HEK293 (cell line): ENCODE data around the gene GGTA1.
A peak's percentile ranks its signal among the peaks of the same experiment; 100 is the strongest.

ENCODE experiments used
- CTCF ChIA-PET: fragments of 350-600 bp; formaldehyde crosslinking; extraction: SDS; loops from one replicate; lab custom pipeline; 2021; ENCODE audit warnings: antibody characterized with exemption; lab: Yijun Ruan, JAX
- POLR2A ChIA-PET: fragments of 300-600 bp; formaldehyde crosslinking; extraction: SDS; loops from one replicate; lab custom pipeline; 2020; ENCODE audit warnings: antibody characterized with exemption, inconsistent platforms; lab: Yijun Ruan, JAX
- H3K27ac ChIP-seq: fragments of 200-500 bp; sonication (Bioruptor generic); 2 replicates; pipeline ENCODE4 v1.5.1; 2014; ENCODE audit warnings: low read depth, low read length, control low read depth, inconsistent platforms; ENCODE audit errors: extremely low read depth
- H3K36me3 ChIP-seq, 2 experiments: fragments of 200-500 bp in 1 of 2; sonication (Bioruptor generic) in 1 of 2; 1 replicate in 1 of 2; 2 replicates in 1 of 2; pipeline ENCODE4 v1.5.1; 2014 to 2017; ENCODE audit warnings: inconsistent platforms in 2 of 2, low read length in 2 of 2; ENCODE audit not compliant: control insufficient read depth in 2 of 2, insufficient read depth in 1 of 2
- H3K4me1 ChIP-seq: fragments of 200-500 bp; sonication (Bioruptor generic); 2 replicates; pipeline ENCODE4 v1.5.1; 2014; ENCODE audit warnings: mild to moderate bottlenecking, low read length, inconsistent platforms; ENCODE audit not compliant: control insufficient read depth, insufficient read depth
- H3K4me3 ChIP-seq: 2 replicates; pipeline ENCODE4 v1.5.1; 2011; ENCODE audit warnings: low read depth, mild to moderate bottlenecking, control low read depth, low read length, moderate library complexity
- H3K9me3 ChIP-seq: fragments of 200-500 bp; sonication (Bioruptor generic); 2 replicates; pipeline ENCODE4 v1.5.1; 2014; ENCODE audit warnings: low read depth, low read length, inconsistent platforms; ENCODE audit not compliant: control insufficient read depth, insufficient read depth
- BCL11A ChIP-seq: fragments of 450-650 bp; formaldehyde crosslinking; IDR thresholded peaks from 2 replicates; pipeline ENCODE4 v1.5.1; 2016; ENCODE audit warnings: low read depth, missing biosample characterization, missing genetic modification characterization
- EGR2 ChIP-seq: fragments of 450-650 bp; formaldehyde crosslinking; IDR thresholded peaks from 2 replicates; pipeline ENCODE4 v1.5.1; 2016; ENCODE audit warnings: low read depth, missing biosample characterization, missing genetic modification characterization
- FEZF1 ChIP-seq: fragments of 450-650 bp; formaldehyde crosslinking; IDR thresholded peaks from 2 replicates; pipeline ENCODE4 v1.5.1; 2016; ENCODE audit warnings: missing biosample characterization, missing genetic modification characterization
- GLIS1 ChIP-seq: fragments of 450-650 bp; formaldehyde crosslinking; IDR thresholded peaks from 2 replicates; pipeline ENCODE4 v1.5.1; 2016; ENCODE audit warnings: missing biosample characterization, missing genetic modification characterization
- KLF10 ChIP-seq: fragments of 450-650 bp; IDR thresholded peaks from 2 replicates; pipeline ENCODE4 v1.5.1; 2018; ENCODE audit warnings: missing biosample characterization, mild to moderate bottlenecking, missing genetic modification characterization
- KLF9 ChIP-seq: fragments of 450-650 bp; formaldehyde crosslinking; IDR thresholded peaks from 2 replicates; pipeline ENCODE4 v1.5.1; 2016; ENCODE audit warnings: missing biosample characterization, missing genetic modification characterization, low read depth
- PRDM1 ChIP-seq: fragments of 450-650 bp; formaldehyde crosslinking; IDR thresholded peaks from 2 replicates; pipeline ENCODE4; 2016; ENCODE audit warnings: missing biosample characterization, missing genetic modification characterization
- SCRT2 ChIP-seq: fragments of 450-650 bp; formaldehyde crosslinking; IDR thresholded peaks from 2 replicates; pipeline ENCODE4 v1.5.1; 2016; ENCODE audit warnings: missing biosample characterization, missing genetic modification characterization
- SP3 ChIP-seq: fragments of 450-650 bp; formaldehyde crosslinking; IDR thresholded peaks from 2 replicates; pipeline ENCODE4 v1.5.1; 2016; ENCODE audit warnings: missing biosample characterization, missing genetic modification characterization
- SP7 ChIP-seq: fragments of 450-650 bp; formaldehyde crosslinking; IDR thresholded peaks from 2 replicates; pipeline ENCODE4 v1.5.1; 2016; ENCODE audit warnings: missing biosample characterization, missing genetic modification characterization
- ZBTB17 ChIP-seq: fragments of 450-650 bp; formaldehyde crosslinking; IDR thresholded peaks from 2 replicates; pipeline ENCODE4 v1.5.1; 2016; ENCODE audit warnings: missing biosample characterization, missing genetic modification characterization
- ZIC2 ChIP-seq: fragments of 450-650 bp; formaldehyde crosslinking; IDR thresholded peaks from 2 replicates; pipeline ENCODE4 v1.5.1; 2016; ENCODE audit warnings: missing biosample characterization, missing genetic modification characterization
- ZNF10 ChIP-seq: fragments of 450-650 bp; formaldehyde crosslinking; IDR thresholded peaks from 2 replicates; pipeline ENCODE4 v1.5.1; 2017; ENCODE audit warnings: missing biosample characterization, missing genetic modification characterization
- ZNF146 ChIP-seq: fragments of 450-650 bp; formaldehyde crosslinking; IDR thresholded peaks from 2 replicates; pipeline ENCODE4 v1.5.1; 2016; ENCODE audit warnings: missing biosample characterization, missing genetic modification characterization
- ZNF174 ChIP-seq: fragments of 450-650 bp; formaldehyde crosslinking; IDR thresholded peaks from 2 replicates; pipeline ENCODE4 v1.5.0; 2017; ENCODE audit warnings: missing biosample characterization, mild to moderate bottlenecking, missing genetic modification characterization
- ZNF366 ChIP-seq: fragments of 450-650 bp; formaldehyde crosslinking; conservative IDR thresholded peaks from 2 replicates; pipeline ENCODE4 v1.5.1; 2016; ENCODE audit warnings: missing biosample characterization, missing genetic modification characterization
- ZNF423 ChIP-seq: fragments of 450-650 bp; formaldehyde crosslinking; IDR thresholded peaks from 2 replicates; pipeline ENCODE4 v1.5.1; 2016; ENCODE audit warnings: missing biosample characterization, missing genetic modification characterization
- ZNF585B ChIP-seq: fragments of 450-650 bp; formaldehyde crosslinking; IDR thresholded peaks from 2 replicates; pipeline ENCODE4 v1.5.1; 2016; ENCODE audit warnings: missing biosample characterization, missing genetic modification characterization
- ZNF600 ChIP-seq: fragments of 450-650 bp; formaldehyde crosslinking; IDR thresholded peaks from 2 replicates; pipeline ENCODE4 v1.5.1; 2016; ENCODE audit warnings: missing biosample characterization, missing genetic modification characterization
- ZNF629 ChIP-seq: fragments of 450-650 bp; formaldehyde crosslinking; IDR thresholded peaks from 2 replicates; pipeline ENCODE4 v1.5.1; 2017; ENCODE audit warnings: missing biosample characterization, missing genetic modification characterization
- ZNF654 ChIP-seq: fragments of 450-650 bp; formaldehyde crosslinking; IDR thresholded peaks from 2 replicates; pipeline ENCODE4 v1.5.1; 2016; ENCODE audit warnings: low read depth, missing biosample characterization, missing genetic modification characterization
- TF ChIP-seq, protein P1 (sequence below): fragments of 450-650 bp; formaldehyde crosslinking; IDR thresholded peaks from 2 replicates; pipeline ENCODE4 v1.5.1; 2016; ENCODE audit warnings: missing biosample characterization, missing genetic modification characterization
- TF ChIP-seq, protein P2 (sequence below): fragments of 450-650 bp; formaldehyde crosslinking; IDR thresholded peaks from 2 replicates; pipeline ENCODE4 v1.5.1; 2016; ENCODE audit warnings: missing biosample characterization, missing genetic modification characterization
- TF ChIP-seq, protein P3 (sequence below): fragments of 450-650 bp; formaldehyde crosslinking; IDR thresholded peaks from 2 replicates; pipeline ENCODE4 v1.5.1; 2017; ENCODE audit warnings: missing biosample characterization, missing genetic modification characterization
- TF ChIP-seq, protein P4 (sequence below): fragments of 450-650 bp; formaldehyde crosslinking; conservative IDR thresholded peaks from 2 replicates; pipeline ENCODE4 v1.5.1; 2016; ENCODE audit warnings: low read depth, missing biosample characterization, missing genetic modification characterization
- TF ChIP-seq, protein P5 (sequence below): fragments of 450-650 bp; IDR thresholded peaks from 2 replicates; pipeline ENCODE4 v1.5.1; 2018; ENCODE audit warnings: missing biosample characterization, mild to moderate bottlenecking, missing genetic modification characterization

GGTA1 gene

DNA sequence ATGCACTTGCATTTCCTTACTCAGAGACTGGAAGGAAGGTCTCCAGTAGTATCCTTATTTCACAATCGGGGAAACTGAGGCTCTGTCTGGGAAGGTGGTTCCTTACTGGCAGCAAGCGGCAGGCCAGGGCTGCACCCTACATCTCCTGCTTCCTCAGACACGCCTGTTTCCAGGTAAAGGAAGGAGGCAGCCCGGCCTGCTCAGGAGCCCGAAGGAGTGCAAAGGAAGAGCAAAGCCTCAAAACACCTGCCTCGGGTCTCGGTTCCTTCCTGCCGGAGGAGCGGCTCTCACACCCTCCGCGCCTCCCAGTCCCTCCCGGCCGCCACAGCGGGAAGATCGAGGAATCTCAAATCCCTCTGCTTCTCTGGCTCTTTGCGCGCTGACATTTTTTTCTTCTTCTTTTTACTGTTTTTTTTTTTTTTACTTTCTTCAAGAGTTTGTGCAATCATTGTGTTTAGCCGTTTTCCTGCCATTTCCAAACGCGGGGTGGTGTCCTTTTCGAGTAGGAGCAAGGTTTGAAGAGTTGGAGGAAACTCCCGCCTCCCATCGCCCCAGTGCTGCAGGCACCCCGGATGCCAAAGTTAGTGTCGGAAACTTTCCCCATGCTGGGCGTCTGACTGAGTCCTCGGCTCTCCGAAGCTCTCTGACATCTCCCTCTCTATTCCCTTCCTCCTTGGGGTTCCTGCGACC lies 1.0 kb downstream of the GGTA1 start (continued):
- TF ChIP-seq BCL11A (tag by site-specific recombination) (no peak), ZBTB17 (tag by site-specific recombination) (peak; percentile 91), ZIC2 (tag by site-specific recombination) (no peak), ZNF423 (tag by site-specific recombination) (peak; percentile 42; the same call in 1 of the 2 replicates), ZNF174 (tag by site-specific recombination) (no peak), SCRT2 (peak; percentile 9; the same call in 1 of the 2 replicates), PRDM1 (tag by site-specific recombination) (peak; percentile 49), ZNF585B (tag by site-specific recombination) (no peak), KLF10 (tag by site-specific recombination) (no peak), SP3 (tag by site-specific recombination) (peak; percentile 13; the same call in 1 of the 2 replicates), EGR2 (tag by site-specific recombination) (peak; percentile 12; the same call in 1 of the 2 replicates), ZNF600 (peak; percentile 53), KLF9 (tag by site-specific recombination) (peak; percentile 27; the same call in 1 of the 2 replicates), GLIS1 (tag by site-specific recombination) (0 out of 2 replicates have a peak, but pooled peaks have one; percentile 5)
- TF ChIP-seq, protein P1, sequence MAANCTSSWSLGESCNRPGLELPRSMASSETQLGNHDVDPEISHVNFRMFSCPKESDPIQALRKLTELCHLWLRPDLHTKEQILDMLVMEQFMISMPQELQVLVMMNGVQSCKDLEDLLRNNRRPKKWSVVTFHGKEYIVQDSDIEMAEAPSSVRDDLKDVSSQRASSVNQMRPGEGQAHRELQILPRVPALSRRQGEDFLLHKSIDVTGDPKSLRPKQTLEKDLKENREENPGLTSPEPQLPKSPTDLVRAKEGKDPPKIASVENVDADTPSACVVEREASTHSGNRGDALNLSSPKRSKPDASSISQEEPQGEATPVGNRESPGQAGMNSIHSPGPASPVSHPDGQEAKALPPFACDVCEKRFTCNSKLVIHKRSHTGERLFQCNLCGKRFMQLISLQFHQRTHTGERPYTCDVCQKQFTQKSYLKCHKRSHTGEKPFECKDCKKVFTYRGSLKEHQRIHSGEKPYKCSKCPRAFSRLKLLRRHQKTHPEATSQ (tag by site-specific recombination), result 0 out of 2 replicates have a peak, but pooled peaks have one; percentile 64
- TF ChIP-seq, protein P2, sequence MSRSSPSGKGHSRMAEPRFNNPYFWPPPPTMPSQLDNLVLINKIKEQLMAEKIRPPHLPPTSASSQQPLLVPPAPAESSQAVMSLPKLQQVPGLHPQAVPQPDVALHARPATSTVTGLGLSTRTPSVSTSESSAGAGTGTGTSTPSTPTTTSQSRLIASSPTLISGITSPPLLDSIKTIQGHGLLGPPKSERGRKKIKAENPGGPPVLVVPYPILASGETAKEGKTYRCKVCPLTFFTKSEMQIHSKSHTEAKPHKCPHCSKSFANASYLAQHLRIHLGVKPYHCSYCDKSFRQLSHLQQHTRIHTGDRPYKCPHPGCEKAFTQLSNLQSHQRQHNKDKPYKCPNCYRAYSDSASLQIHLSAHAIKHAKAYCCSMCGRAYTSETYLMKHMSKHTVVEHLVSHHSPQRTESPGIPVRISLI, result peak; percentile 69; the same call in 1 of the 2 replicates
- TF ChIP-seq, all 188 proteins: peak for 17

DNA sequence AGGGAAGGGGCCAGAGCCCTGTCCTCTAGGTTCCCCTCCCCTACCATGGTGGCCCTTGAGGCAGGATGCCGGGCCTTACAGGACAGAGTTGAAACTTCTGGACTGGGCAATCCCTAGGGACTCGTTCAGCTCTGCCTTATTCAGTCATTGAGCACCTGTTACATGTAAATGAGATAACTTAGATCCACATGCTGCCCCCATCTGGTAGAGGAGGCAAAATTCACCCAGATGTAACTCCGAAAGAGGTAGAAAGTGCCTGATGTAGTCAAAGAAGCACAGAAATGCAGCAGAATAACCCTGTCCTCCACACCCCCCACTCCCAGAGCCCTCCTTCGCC lies 1.5 kb downstream of the GGTA1 start:
- POLR2A ChIA-PET, result interaction anchor here (0.5 kb wide), 1 partner anchor 179 kb away, joined by 4 read pairs; no protein-coding TSS in a partner anchor
- TF ChIP-seq ZNF654 (tag by site-specific recombination) (peak; percentile 45), SP7 (tag by site-specific recombination) (0 out of 2 replicates have a peak, but pooled peaks have one; percentile 12), ZNF366 (tag by site-specific recombination) (0 out of 2 replicates have a peak, but pooled peaks have one; percentile 27), ZNF10 (tag by site-specific recombination) (peak; percentile 78; the same call in 1 of the 2 replicates), ZNF629 (0 out of 2 replicates have a peak, but pooled peaks have one; percentile 46), ZNF146 (no peak), FEZF1 (peak; percentile 86)
- TF ChIP-seq, protein P3, sequence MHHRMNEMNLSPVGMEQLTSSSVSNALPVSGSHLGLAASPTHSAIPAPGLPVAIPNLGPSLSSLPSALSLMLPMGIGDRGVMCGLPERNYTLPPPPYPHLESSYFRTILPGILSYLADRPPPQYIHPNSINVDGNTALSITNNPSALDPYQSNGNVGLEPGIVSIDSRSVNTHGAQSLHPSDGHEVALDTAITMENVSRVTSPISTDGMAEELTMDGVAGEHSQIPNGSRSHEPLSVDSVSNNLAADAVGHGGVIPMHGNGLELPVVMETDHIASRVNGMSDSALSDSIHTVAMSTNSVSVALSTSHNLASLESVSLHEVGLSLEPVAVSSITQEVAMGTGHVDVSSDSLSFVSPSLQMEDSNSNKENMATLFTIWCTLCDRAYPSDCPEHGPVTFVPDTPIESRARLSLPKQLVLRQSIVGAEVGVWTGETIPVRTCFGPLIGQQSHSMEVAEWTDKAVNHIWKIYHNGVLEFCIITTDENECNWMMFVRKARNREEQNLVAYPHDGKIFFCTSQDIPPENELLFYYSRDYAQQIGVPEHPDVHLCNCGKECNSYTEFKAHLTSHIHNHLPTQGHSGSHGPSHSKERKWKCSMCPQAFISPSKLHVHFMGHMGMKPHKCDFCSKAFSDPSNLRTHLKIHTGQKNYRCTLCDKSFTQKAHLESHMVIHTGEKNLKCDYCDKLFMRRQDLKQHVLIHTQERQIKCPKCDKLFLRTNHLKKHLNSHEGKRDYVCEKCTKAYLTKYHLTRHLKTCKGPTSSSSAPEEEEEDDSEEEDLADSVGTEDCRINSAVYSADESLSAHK (tag by site-specific recombination), result 0 out of 2 replicates have a peak, but pooled peaks have one; percentile 33
- TF ChIP-seq, protein P4, sequence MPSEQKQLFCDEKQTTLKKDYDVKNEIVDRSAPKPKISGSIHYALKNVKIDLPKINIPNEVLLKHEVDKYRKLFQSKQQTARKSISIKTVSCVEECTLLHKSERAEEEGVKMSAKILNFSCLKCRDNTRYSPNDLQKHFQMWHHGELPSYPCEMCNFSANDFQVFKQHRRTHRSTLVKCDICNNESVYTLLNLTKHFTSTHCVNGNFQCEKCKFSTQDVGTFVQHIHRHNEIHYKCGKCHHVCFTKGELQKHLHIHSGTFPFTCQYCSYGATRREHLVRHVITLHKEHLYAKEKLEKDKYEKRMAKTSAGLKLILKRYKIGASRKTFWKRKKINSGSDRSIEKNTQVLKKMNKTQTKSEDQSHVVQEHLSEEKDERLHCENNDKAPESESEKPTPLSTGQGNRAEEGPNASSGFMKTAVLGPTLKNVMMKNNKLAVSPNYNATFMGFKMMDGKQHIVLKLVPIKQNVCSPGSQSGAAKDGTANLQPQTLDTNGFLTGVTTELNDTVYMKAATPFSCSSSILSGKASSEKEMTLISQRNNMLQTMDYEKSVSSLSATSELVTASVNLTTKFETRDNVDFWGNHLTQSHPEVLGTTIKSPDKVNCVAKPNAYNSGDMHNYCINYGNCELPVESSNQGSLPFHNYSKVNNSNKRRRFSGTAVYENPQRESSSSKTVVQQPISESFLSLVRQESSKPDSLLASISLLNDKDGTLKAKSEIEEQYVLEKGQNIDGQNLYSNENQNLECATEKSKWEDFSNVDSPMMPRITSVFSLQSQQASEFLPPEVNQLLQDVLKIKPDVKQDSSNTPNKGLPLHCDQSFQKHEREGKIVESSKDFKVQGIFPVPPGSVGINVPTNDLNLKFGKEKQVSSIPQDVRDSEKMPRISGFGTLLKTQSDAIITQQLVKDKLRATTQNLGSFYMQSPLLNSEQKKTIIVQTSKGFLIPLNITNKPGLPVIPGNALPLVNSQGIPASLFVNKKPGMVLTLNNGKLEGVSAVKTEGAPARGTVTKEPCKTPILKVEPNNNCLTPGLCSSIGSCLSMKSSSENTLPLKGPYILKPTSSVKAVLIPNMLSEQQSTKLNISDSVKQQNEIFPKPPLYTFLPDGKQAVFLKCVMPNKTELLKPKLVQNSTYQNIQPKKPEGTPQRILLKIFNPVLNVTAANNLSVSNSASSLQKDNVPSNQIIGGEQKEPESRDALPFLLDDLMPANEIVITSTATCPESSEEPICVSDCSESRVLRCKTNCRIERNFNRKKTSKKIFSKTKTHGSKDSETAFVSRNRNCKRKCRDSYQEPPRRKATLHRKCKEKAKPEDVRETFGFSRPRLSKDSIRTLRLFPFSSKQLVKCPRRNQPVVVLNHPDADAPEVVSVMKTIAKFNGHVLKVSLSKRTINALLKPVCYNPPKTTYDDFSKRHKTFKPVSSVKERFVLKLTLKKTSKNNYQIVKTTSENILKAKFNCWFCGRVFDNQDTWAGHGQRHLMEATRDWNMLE, result no peak
- TF ChIP-seq, protein P5, sequence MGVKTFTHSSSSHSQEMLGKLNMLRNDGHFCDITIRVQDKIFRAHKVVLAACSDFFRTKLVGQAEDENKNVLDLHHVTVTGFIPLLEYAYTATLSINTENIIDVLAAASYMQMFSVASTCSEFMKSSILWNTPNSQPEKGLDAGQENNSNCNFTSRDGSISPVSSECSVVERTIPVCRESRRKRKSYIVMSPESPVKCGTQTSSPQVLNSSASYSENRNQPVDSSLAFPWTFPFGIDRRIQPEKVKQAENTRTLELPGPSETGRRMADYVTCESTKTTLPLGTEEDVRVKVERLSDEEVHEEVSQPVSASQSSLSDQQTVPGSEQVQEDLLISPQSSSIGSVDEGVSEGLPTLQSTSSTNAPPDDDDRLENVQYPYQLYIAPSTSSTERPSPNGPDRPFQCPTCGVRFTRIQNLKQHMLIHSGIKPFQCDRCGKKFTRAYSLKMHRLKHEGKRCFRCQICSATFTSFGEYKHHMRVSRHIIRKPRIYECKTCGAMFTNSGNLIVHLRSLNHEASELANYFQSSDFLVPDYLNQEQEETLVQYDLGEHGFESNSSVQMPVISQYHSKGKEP (tag by site-specific recombination), result peak; percentile 58; the same call in 1 of the 2 replicates

More for the DNA sequence above, 1.5 kb downstream of the GGTA1 start:
- Histone ChIP-seq H3K9me3 (no peaks in the 10 kb centered on the region), H3K4me3 (no peak overlapping the region), H3K4me1 (peaks cover 7% of the 10 kb centered on the region), H3K27ac (no peak overlapping the region), H3K36me3 (no peaks in the 10 kb centered on the region)
- CTCF ChIA-PET, result interaction anchor here (0.5 to 1.5 kb wide), 24 partner anchors 8 to 517 kb away, joined by 3 to 9 read pairs (median 3); no protein-coding TSS in a partner anchor
